Measurements from ENCODE around the gene CYTH1.

CYTH1 gene

DNA sequence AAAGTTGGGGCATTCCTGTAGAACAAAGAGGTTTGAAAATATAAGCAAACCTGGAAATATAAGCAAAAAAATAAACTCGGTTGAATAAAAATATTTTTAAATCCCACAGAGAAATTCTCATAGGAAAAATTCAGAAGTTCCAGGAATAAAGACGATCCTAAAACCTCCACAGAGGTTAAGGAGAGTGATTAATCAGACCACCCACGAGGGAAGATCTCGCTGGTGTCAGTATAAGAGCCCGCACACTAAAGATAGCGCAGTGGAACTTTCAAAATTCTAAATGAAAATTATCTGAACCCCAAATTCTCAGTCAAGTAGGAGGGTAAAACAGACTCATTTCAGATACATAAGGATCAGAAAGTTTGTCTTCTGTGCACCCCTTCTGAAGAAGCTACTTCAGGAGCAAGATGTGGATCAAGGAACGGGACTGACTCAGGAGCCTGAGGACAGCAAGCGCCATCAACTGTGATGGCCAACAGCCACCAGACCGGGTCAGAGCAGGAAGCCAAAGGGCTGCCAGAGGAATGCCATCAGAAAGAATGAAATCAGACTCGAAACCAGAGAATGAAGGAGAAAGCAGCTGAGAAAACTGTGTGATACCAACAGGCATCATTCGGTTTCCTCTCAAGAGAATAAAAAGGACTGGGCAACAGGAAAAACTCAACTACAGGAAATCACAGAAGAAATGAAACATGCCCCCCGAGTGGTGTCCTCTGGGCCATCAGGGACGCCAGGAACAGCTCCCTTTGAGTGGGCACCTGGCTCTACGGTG is 66.9 kb downstream of the CYTH1 start:
- DNase-seq, result no peak

DNA sequence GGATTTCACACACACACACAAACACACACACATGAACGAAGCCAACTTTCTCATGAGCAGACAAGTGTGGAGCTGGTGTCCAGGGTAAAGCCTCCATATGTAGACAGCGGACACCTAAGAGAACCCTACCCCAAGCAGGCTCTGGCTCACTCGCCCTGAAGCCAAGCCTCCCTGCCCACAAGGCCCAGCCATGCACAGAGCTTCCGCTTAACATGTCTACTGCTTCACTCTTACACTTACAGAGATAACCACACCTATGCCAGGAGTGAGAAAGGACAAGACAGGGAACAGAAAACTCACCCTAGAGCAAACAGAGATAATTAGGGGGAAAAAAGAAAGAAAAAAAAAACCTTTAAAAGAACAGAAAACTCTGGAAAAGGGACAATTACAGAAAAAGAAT is 67.5 kb downstream of the CYTH1 start:
- DNase-seq, result no peak

DNA sequence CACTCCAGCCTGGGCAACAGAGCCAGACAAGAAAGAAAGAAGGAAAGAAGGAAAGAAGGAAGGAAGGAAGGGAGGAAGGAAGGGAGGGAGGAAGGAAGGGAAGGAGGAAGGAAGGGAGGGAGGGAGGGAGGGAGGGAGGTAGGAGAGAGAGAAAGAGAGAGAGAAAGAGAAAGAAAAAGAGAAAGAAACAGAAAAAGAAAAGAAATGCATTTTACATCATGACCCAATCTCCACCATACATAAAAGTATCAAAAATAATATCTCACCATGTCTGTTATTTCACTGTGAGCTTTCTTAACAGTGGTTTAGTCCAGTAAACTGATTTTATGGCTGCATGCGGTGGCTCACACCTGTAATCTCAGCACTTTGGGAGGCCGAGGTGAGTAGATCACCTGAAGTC is 70.0 kb downstream of the CYTH1 start:
- DNase-seq, result no peak

DNA sequence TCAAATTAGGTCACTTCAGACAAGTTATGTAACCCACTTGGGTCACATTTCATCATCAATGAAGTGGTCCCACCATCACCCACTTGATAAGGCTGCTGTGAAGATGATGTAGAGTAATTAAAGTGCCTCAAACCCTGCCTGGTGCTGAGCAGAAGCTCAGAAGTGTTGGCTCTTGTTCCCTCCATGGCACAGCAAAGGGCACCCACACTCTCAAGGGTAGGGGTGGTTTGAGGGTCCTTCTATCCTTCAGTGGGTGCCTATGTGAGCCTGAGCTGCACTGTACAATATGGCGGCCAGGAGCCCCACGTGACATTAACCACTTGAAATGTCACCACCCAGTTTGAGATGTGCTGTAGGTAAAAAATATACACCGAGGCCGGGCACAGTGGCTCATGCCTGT is 71.5 kb downstream of the CYTH1 start:
- DNase-seq, result no peak

DNA sequence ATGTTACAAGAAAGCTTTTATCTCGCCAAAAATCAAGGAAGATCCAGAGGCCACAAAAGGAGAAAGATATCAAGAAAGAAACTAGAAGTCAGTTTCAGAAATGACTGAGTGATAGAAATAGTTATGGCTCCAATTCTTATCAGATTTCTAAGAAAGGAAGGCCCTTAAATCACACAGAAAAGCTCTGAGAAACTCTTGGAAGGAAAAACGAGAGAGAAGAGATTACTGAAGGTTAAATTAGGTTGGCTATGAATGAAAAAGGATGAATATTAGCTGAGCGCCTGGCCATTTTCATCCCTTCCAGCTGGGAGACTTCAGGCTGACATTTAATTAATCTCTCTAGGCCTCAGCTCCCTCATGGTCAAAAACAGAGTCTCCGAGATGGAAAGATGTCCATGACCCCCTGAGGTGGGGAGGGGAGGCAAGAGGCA is 72.3 kb downstream of the CYTH1 start:
- DNase-seq, result no peak

DNA sequence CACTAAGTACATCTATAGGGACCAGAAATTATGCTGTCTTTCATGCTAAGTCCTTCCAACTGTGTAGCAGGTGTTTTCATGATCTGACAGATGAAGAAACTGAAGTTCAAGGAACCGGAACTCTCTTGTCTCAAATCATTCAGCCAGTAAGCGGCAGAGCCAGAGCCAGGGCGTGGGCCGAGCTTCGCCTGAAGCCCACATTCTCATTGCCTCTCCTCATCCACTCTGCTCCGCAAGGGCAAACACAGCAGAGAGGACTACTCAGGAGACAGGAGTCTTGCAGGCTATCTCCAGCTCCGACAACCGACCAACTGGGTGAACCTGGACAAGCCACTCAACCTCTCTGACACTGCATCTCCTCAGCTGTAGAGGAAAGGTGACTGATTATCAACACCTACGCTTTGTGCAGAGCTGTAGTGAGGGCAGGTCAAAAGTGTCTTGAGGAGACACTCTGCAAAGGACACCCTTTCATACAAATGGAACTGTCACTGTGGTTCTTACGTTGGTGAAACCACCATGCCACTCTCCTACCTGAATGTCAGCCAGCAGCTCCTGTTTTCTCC is 72.9 kb downstream of the CYTH1 start:
- DNase-seq, result no peak

DNA sequence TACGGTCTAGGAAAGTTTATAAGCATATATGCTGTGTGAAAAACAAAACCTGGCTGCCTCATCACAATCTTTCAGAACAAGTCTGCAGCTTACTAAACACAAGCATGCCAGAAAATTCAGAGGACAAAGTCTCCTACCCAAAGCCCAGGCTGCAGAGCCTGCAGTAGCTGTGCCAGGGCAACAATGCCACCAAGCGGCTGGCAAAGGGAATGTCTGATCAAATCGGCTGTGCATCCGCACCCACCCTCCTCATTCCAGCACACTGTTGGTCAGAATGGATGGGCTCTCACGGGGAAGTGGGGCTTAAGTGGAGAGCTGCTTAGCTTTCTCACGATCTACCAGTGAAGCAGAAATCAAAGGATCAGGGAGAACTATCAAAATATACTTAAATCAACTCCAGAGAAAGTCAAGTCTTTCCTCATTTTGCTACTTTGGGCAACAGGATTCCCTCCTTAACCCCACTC is 73.5 kb downstream of the CYTH1 start:
- peak; percentile 81 for DNase-seq

DNA sequence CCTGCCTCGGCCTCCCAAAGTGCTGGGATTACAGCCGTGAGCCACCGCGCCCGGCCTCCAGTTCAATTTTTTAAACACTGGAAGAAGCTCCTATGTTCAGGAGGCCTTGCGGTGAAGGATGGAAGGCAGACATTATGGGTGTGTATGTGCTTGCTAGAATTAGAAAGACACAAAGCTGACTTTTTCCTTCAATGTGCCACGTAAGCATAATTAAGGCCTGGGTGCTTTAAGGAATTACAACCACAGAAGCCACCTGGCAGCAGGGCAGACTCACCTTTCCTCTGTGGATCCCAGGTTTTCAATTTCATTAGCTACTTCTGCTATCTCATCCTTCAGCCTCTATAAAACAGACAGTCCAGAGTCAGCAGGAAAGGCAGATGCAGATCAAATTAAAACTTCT is 74.2 kb downstream of the CYTH1 start:
- no peak for DNase-seq

DNA sequence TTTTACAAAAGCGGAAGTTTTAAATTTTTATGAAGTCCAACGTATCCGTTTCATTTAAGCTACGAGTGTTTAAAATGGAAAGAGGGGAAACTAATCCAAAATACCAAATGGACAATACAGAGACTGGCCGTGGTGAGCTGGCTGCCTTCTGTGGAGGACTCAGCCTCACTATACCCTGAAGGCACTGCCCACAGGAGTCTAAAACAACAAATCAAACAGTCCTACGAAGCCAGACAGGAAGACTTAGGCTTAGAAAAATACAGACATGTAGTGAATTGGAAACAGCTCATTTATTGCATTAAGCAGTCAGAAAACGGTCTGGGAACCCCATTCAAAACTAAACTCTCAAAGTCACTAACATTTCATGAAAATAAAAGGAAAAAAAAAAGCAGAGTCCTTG is 75.1 kb downstream of the CYTH1 start:
- DNase-seq, result peak; percentile 41

DNA sequence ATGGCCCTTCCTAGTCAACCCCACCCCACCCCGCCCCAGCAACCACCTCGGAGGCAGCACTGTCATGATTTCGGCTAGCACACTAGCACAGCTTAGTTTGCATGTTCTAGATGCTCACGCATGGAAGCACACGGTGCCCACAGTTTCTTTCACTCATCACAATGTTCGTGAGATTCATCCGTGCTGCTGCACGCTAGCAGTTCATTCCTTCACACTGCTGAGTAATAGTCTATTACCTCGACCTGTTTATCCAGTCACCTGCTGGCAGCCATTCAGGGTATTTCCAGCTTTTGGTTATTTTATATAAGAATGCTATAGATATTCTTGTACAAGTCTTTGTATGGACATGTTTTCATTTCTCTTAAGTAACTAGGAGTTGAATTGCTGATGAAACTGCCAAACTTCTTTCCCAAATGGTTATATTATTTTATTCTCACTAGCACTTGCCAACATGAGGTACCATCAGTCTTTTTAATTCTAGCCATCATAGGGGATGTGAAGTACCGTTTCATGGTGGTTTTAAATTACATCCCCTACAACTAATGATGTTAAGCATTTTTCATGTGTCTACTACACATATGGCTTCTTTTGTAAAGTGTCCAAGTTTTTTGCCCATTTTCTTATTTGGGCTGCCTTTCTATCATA is 75.7 kb downstream of the CYTH1 start:
- DNase-seq, result no peak

DNA sequence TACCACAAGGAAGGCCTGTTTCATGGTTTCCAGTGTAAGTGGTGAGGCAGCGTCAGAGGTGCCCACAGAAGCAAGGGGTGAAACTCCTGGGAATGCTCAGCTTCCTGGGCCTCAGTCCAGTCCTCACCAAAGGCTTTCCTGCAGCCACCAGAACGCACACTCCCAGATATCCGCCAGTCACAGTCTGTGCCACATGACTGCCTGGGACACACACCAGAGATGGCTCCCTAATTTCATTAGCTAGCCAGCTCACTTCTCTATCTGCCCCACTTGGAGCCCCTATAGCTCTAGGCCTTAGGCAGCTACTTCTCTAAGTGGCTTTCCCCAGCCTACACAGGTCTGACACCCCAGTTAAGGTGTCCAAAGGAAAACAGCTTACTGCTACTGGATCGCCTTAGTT is 77.0 kb downstream of the CYTH1 start:
- DNase-seq, result no peak

DNA sequence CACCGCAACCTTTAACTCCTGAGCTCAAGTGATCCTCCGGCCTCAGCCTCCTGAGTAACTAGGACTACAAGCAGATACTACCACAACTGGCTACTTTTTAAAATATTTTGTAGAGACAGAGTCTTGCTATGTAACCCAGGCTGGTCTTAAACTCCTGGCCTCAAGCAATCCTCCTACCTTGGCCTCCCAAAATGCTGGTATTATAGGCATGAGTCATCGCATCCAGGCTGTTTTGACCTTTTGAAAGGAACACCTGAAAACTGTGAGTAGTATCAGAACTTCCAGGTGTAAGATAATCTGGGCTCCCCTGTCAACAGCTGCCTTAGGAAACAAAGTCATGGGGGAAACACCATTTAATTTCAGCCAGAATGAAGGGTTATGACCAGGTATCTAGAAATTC is 77.5 kb downstream of the CYTH1 start:
- no peak for DNase-seq

DNA sequence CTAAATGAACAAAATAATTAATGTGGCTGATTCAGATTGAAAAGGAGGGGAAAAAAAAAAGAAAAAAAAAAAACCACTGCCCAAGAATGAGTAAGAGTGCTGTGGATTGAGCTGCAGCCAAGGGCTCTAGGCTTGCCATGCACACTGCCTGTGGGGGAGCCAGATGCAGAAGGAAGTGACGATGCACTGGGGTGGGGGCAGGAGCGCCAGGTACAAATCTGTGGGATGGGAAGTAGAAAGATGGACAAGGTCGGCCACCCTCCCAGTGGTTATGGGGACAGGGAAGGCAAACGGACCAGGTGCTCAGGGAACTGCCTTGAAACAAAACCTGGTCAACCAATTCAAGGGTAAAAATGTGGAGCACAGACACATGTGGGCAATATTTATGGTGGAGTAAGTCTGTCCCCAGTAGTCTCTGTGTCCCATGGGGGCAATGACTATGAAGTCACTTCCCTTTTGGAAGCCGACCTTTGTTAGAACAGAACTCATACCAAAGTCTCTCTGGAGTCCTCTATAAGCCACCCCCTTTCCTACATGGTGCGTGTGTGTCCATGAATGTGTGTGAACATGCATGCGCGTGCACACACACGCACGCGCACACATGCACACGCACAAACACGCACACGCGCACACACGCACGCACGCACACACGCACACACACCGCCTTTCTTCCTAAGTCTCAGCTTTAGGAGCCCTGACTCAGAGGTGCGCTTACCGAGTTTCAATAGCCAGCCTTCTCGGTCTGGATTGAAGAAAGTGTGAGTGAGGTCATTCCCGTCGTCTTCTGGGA is 84.3 kb downstream of the CYTH1 start:
- DNase-seq, result peak; percentile 45

DNA sequence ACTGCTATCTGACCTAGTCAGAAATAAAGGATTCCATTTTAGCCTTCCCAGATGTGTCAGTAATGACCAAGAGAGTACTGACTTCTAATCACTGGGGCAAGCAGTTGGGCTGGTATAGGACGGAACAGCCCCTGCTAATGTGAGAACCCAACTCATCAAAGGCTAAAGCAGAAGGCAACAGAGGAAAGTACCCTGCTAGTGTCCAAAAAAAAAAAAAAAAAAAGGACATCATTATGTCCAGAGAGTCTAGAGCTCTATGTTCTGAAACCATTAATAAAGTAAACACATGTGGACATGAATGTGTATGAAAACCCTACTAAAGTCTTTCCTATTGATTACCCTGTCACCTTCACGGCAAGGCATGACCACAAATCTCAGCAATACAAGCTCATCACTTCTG is 85.0 kb downstream of the CYTH1 start:
- DNase-seq, result no peak

DNA sequence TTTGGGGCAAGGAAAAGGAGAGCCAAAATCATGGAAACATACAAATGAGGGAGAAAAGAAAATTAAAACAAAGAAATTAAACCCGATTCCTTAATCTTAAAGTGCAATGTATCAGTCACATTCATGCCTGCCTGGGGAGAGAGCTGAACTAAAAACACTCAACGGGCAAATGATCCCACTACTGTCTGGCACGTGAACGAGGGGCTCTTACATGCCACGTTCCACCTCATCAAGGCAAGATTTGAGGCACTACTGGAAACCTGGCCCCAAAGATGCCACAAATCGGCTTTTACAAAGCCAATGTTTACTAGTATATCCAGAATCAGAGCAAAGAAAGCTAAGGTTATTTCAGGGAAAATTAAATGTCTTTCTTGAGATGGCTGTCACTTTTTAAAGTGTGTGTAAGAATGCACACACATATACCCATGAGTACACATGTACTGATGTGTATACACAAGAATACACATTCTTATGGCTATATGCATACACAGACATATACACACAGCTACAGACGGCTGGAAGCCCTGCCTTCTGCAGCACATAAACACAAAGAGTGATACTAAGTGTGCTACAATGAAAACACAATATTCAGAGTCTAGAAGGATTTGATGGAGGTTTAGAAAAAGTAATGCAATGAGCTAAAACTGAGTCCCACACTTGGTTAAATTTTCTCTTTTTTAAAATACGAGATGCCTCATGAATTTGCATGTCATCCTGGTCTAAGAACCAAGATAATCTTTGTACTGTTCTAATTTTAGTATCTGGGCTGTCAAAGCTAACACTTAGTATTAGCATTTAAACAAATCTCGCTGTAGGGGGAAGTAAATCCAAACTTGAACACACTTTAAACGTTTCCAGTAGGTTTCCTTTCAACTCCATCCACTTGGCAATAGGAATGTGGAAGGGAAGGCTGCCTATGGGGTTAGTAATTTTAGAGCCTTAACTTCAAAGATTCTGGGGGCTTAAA is 85.8 kb downstream of the CYTH1 start:
- no peak for DNase-seq

DNA sequence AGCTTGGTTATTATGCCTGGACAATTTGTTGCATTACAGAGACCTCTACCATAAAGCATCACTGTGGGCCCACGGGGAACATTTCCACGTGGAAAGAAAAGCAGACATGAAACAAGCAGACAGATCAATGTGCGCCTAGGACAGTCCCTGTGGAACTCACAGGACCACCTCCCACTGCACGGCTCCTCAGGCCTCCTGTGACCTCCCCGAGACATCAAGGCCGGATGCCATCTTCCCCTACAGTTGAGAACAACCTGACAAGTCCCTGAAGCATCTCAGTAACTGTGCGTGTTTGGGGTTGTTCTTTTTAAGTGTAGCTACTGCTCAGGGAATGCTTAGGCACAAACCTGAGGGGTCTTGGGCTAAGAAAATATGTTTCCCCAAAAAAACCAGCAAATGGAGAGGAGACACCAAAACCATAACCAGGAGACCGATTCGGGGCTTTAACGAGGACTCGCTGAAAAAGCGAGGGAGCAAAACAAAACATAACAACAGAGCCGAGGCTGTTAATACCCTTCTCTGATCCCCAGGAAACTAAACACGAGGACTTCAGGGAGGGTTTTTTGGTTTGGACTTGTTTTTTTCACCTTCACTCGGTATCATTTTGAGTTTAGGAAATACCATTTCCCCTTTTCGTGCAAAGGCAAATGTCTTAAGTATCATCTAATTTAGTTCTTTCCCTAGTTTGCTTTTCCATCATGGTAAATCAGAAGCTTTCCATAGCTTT is 87.1 kb downstream of the CYTH1 start:
- DNase-seq, result no peak

DNA sequence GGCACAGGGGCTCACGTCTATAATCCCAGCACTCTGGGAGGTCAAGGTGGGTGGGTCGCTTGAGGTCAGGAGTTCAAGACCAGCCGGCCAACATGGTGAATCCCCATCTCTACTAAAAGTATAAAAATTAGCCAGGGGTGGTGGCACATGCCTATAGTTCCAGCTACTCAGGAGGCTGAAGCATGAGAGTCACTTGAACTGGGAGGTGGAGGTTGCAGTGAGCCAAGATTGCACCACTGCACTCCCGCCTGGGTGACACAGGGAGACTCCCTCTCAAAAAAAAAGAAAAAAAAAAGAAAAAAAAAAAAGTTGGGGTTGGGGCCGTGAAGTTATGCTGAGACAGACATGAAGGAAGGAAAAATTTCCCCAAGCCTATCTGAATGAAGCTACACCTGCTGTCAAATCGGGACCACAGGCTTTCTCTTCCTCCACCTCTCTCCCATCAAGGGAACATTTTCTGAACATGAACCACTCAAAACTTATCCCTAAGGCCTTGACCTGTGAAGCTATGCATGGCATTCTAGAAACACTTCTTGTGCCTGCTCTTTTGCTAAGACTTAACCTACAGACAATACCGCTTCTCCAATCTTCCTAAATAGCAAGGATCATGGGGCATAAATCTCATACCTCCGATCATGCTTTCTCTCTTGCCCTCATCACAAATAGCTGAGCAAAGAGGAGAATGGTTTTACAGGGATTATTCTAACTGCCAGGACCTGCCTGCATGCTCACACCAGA is 88.6 kb downstream of the CYTH1 start:
- DNase-seq, result no peak

DNA sequence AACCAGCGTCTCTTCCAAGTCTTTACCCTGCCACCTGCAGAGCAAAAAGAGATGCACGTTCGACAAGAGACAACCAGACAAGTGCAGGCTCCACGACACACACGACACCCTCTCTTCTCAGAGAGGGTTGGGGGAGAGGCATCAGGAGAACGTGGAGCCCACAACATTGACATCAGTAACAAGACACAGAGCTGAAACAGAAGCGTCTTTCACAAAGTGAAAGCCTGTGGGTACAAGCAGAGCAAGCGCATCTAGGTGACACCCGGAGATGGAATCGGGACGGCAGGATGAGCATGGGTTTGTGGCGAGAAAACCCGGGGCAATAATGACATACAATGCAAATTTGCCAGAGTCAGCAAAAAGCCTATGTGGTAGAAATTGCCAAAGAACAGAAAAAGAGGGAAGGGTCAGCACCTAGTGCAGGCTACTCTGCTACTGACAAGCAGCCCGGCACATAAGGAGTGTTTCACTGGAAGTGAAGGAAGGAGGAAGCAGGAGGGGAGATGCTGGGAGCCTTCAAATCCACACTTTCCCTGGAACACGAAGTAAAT is 89.5 kb downstream of the CYTH1 start:
- no peak for DNase-seq

DNA sequence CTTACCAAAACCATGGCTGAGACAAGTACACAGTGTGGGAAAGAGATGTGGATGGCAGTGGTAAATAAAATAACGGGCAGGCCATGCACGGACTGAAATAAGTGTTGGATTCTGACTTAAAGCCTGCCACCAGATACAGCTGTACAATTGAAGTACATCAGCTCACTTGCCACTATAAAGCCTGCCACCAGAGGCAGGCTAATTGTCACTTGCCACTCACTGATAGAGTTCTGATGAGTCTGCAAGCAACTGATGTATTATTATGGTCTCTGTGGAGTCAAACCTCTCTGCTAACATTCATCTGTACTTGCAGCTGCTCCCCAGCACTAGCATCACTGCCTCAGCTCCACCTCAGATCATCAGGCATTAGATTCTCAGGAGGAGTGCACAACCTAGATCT is 93.0 kb downstream of the CYTH1 start:
- no peak for DNase-seq

DNA sequence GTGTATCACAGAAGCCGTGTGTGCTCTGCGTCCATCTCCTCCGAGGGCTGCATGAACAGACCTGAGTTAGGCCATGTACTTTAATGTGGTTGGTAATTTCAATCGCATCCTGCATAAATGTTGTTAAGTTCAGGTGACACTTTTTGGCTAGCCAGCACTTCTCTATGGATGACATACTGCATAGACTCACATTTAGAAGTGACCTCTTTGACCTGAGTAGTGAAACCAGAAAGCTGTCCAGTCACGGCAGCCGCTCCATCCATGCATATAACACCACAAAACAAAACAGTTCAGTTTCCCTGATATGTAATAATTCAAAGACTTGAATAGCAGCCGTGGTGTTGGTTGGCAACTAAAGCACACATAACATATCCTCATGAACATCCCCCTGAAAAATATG is 94.1 kb downstream of the CYTH1 start:
- DNase-seq, result no peak

Measured in fibroblast of skin of scalp (primary cell).